Thyroid gland (tissue), 4 donors: ENCODE data around the gene TAAR1.

Source experiments
- POLR2A ChIP-seq, 2 donors: fragments of 450-650 bp; IDR thresholded peaks; one replicate each; pipeline ENCODE4 v1.6.1; 2017; ENCODE audit warnings: antibody characterized with exemption in 2 of 2, mild to moderate bottlenecking in 2 of 2, moderate library complexity in 1 of 2
- TF ChIP-seq, protein P1 (sequence below), 6 experiments: fragments of 200-600 bp in 3 of 6; fragments of 450-650 bp in 3 of 6; sonication (generic) in 3 of 6; IDR thresholded peaks; one replicate each; pipeline ENCODE4 v1.5.1; 2016 to 2019; ENCODE audit warnings: antibody characterized with exemption in 6 of 6, mild to moderate bottlenecking in 2 of 6, inconsistent platforms in 1 of 6, moderate library complexity in 1 of 6

DNA sequence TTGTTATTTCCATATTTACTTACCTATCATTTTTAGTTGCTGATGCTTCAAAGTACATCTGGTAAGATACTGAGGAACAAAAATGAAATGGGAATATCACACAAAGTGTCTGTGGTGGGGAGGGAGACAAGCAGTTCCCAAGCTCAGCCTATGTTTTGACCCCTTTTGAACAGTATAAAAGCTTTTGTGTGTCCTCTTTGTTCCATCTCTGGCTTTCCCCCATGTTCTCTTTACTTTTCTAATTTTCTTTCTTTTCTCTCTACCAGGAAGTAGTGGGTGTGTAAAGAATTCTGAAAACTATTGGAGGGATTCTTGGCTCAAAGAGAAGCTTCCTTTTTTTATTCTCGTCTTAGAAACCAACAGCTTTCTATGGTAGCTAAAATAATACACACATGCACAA is 42.3 kb downstream of the TAAR1 start:
- TF ChIP-seq POLR2A (IDR thresholded peaks at IDR 0.05), result no peak
- TF ChIP-seq, protein P1, sequence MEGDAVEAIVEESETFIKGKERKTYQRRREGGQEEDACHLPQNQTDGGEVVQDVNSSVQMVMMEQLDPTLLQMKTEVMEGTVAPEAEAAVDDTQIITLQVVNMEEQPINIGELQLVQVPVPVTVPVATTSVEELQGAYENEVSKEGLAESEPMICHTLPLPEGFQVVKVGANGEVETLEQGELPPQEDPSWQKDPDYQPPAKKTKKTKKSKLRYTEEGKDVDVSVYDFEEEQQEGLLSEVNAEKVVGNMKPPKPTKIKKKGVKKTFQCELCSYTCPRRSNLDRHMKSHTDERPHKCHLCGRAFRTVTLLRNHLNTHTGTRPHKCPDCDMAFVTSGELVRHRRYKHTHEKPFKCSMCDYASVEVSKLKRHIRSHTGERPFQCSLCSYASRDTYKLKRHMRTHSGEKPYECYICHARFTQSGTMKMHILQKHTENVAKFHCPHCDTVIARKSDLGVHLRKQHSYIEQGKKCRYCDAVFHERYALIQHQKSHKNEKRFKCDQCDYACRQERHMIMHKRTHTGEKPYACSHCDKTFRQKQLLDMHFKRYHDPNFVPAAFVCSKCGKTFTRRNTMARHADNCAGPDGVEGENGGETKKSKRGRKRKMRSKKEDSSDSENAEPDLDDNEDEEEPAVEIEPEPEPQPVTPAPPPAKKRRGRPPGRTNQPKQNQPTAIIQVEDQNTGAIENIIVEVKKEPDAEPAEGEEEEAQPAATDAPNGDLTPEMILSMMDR (IDR thresholded peaks at IDR 0.05), result no peak
